C1 segment of cervical spinal cord (tissue), 14 donors: ENCODE data around the gene DLGAP1.
"Not testable (repeated sequence)": the region's sequence is repeated elsewhere in the genome, so short reads cannot be mapped to it uniquely, and the experiment has no call there.

Experiments used
- DNase-seq, 14 donors: peaks; one replicate each; lab custom pipeline; 2025; lab: John Stamatoyannopoulos, UW

The DLGAP1 gene

GRCh38 chr18:3694030-3694778 lies 760.9 kb downstream of the DLGAP1 start:
- DNase-seq, result not testable (repeated sequence)

GRCh38 chr18:3693410-3693809 lies 761.7 kb downstream of the DLGAP1 start:
- DNase-seq, result no peak

GRCh38 chr18:3692691-3693090 lies 762.4 kb downstream of the DLGAP1 start:
- DNase-seq, result no peak

GRCh38 chr18:3692113-3692621 lies 762.9 kb downstream of the DLGAP1 start:
- DNase-seq, result no peak

- no peak for DNase-seq
Observed at GRCh38 chr18:3691705-3692104, 763.4 kb downstream of the DLGAP1 start.

GRCh38 chr18:3690764-3691066 lies 764.4 kb downstream of the DLGAP1 start:
- DNase-seq, result no peak

- DNase-seq, result no peak
Observed at GRCh38 chr18:3689986-3690763, 764.9 kb downstream of the DLGAP1 start.

GRCh38 chr18:3689091-3689490 lies 766.0 kb downstream of the DLGAP1 start:
- DNase-seq, result no peak

GRCh38 chr18:3688690-3689089 lies 766.4 kb downstream of the DLGAP1 start:
- DNase-seq, result no peak

- no peak for DNase-seq
Observed at GRCh38 chr18:3683483-3683882, 771.6 kb downstream of the DLGAP1 start.

- no peak for DNase-seq
Observed at GRCh38 chr18:3682061-3682460, 773.0 kb downstream of the DLGAP1 start.

- DNase-seq, result no peak
Observed at GRCh38 chr18:3679241-3679640, 775.9 kb downstream of the DLGAP1 start.

GRCh38 chr18:3675994-3676393 lies 779.1 kb downstream of the DLGAP1 start:
- DNase-seq, result no peak

GRCh38 chr18:3675446-3675845 lies 779.7 kb downstream of the DLGAP1 start:
- no peak for DNase-seq

- no peak for DNase-seq
Observed at GRCh38 chr18:3671176-3671575, 783.9 kb downstream of the DLGAP1 start.

- DNase-seq, result no peak
Observed at GRCh38 chr18:3669376-3669775, 785.7 kb downstream of the DLGAP1 start.

GRCh38 chr18:3667255-3668137 lies 787.6 kb downstream of the DLGAP1 start:
- DNase-seq, result no peak

- DNase-seq, result no peak
Observed at GRCh38 chr18:3666526-3667254, 788.4 kb downstream of the DLGAP1 start.

GRCh38 chr18:3665780-3666525 lies 789.2 kb downstream of the DLGAP1 start:
- DNase-seq, result peak in 12 of 14 donors; percentile 32 to 79 (median 67)

- no peak for DNase-seq
Observed at GRCh38 chr18:3665204-3665603, 789.9 kb downstream of the DLGAP1 start.
